HG03521 (cell line): Measurements from ENCODE around the gene EXOC6B.

Source experiments
- ATAC-seq: cut with Tn5 transposase; IDR thresholded peaks from one replicate; pipeline ENCODE4 v1.9.1; 2021; ENCODE audit warnings: mild to moderate bottlenecking, moderate library complexity; ENCODE audit not compliant: unreplicated experiment

The EXOC6B gene

DNA sequence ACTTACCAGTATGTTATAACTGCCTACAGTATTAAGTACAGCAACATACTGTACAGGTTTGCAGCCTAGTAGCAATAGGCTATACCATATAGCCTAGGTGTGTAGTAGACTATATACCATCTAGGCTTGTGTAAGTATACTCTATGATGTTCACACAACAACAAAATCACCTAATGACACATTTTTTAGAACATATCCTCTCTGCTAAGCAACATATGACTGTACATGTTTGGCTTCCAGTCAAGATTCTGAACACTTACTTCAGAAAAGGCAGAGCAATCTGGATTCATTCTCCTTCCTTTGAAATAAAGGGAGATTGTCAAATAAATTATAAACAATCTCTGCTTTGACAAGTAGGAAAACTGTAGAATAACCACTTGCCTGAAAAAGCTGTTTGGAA lies 81.8 kb downstream of the EXOC6B start:
- no peak for ATAC-seq

DNA sequence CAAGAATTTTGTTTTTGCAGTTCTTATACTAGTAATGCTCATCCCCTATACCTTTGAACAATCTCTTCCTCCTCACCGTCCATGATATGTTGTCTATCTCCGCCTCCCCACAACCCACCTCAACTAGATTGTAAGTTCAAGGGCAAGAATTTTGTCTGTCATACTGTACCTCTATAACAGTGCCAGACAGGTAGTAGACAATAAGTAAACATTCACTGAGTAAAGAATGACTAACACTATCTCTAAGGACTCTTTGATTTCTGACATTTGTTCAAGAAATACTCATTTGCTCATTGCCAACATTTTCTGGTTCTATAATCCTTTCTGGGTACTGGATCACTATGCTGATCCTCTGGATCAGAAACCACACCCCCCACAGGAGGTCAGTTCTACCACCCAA lies 82.4 kb downstream of the EXOC6B start:
- ATAC-seq = no peak

DNA sequence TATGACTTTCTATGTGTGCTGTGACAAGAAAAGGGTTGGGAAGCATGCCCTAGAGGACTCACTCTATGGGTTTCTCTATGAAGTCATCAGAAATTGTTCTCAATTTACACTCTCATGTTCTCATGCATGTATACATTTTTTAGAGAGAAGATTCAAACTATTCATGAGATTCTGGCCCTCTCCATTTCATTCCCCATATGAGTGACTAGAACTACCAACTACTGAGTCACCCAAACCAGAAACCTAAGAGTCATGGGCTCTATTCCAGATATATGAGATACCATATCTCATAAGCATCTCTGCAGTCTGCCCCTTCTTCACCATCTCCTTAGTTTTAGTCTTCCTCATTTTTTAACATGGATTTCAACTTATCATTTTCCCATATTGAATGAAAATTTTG lies 87.7 kb downstream of the EXOC6B start:
- ATAC-seq = no peak

GRCh38 chr2:72734432-72734831 lies 91.4 kb downstream of the EXOC6B start:
- ATAC-seq = no peak

DNA sequence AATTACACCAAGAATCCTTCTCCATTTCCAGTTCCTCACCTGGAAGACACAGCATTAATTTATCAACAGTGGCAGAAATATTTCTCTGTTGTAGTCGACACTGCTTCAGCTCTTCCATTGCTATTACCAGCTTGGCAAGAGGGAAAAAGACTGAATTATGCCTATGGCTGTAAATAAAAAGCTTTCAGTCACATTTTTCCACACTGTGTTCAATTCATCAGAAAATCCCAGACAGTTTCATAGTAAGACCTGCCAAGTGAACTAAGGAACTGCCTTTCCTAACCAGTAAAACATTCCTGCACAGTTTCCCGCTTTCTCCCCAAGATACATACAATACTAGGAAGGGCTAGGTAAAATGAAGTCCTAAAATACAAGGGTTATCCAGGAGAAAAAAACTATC lies 94.7 kb downstream of the EXOC6B start:
- no peak for ATAC-seq

- ATAC-seq = no peak
Measured at GRCh38 chr2:72727356-72727755, 98.5 kb downstream of the EXOC6B start.

GRCh38 chr2:72723769-72724370 lies 102.0 kb downstream of the EXOC6B start:
- no peak for ATAC-seq

- no peak for ATAC-seq
Measured at GRCh38 chr2:72722492-72723070, 103.3 kb downstream of the EXOC6B start.

GRCh38 chr2:72719416-72719815 lies 106.4 kb downstream of the EXOC6B start:
- ATAC-seq = no peak

GRCh38 chr2:72718876-72719275 lies 107.0 kb downstream of the EXOC6B start:
- no peak for ATAC-seq

GRCh38 chr2:72716601-72717000 lies 109.2 kb downstream of the EXOC6B start:
- no peak for ATAC-seq

- ATAC-seq = no peak
Measured at GRCh38 chr2:72713857-72714256, 112.0 kb downstream of the EXOC6B start.

- ATAC-seq = no peak
Measured at GRCh38 chr2:72712977-72713376, 112.9 kb downstream of the EXOC6B start.

- ATAC-seq = no peak
Measured at GRCh38 chr2:72712304-72712703, 113.5 kb downstream of the EXOC6B start.

DNA sequence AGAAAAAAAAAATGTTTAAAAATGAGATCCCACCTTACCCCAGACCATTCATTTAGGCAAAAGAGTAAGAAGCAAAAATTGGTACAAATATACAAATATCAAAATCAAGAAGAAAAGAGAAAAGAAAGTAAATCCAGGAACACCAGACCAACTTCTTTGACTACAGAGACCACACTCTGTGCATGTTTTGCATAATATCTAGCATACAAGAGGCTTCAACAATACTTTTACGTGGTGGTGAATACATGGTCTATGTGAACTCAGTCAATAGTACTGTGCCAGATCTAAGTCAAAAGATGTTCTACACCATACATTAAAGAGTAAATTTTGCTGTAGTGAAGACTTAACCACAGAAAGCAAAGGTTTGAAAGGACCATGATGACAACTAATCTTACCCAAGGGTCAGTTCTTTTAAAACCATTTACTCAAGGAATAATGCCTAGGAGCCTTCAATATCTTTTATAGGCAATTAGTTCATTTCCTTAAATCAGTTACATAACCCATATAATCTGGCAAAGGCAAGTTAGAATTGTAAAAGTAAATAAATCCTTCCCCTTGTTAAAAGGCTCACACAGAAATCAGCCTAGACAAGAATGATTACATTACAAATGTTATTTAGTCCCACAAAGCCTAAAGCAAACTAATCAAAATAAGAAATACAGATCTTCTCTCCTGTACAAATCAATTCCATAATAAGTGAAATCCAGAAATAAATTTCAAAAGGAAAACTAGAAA lies 115.2 kb downstream of the EXOC6B start:
- no peak for ATAC-seq

DNA sequence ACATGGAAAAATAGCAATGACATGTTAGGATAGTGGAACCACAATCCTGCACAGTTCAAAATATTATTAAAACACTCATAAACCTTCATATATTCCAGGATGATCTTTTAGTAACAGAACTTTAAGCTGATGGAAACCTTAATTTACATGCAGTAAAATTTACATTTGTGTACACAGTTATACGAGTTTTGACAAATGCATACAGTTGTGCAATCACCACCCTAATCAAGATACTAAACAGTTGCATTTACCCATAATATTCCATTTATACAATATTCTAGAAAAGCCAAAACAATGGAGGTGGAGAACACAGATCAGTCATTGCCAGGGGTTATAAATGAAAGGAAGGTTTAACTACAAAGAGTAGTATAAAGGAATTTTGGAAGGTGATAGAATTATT lies 117.6 kb downstream of the EXOC6B start:
- ATAC-seq = no peak

GRCh38 chr2:72698300-72698699 lies 127.5 kb downstream of the EXOC6B start:
- no peak for ATAC-seq

DNA sequence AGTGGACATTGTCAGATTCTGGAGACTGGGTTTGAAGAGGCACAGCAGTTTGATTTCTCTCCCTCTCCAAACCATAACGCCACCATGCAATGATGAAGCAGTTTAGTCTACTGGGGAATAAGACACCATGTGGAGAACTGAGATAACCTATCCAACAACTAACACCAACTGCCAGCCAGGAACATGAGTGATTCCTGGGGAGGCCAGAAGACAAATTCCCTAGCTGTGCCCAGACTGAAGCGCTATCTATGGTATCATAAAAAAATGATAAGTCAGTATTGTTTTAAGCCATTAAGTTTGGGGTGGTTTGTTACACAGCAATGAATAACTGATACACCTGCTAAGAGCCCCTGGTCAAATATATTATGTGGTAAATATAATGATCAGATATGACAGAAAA lies 129.3 kb downstream of the EXOC6B start:
- ATAC-seq = no peak

- no peak for ATAC-seq
Measured at GRCh38 chr2:72695676-72696075, 130.2 kb downstream of the EXOC6B start.

- no peak for ATAC-seq
Measured at GRCh38 chr2:72694715-72695496, 130.9 kb downstream of the EXOC6B start.

- no peak for ATAC-seq
Measured at GRCh38 chr2:72689579-72690195, 136.1 kb downstream of the EXOC6B start.
